Tibial nerve (tissue), 4 donors: ENCODE data around the gene PPP1R18. TPM values are rescaled to one million over a fixed set of nuclear protein-coding genes. Genes with fewer than 3 reads are reported as not detected.
"Not testable (repeated sequence)": the region's sequence is repeated elsewhere in the genome, so short reads cannot be mapped to it uniquely, and the experiment has no call there.

Experiments
- DNase-seq, 2 donors: peaks; one replicate each; pipeline ENCODE4 v3.0.0-alpha.2; 2019; ENCODE audit warnings: low spot score in 2 of 2
- H3K27ac ChIP-seq, 4 donors: fragments of 200-600 bp; sonication (generic) in 3 of 4; one replicate each; pipeline ENCODE4 v1.5.1; 2017 to 2019; ENCODE audit warnings: mild to moderate bottlenecking in 1 of 4
- H3K27me3 ChIP-seq, 2 donors: fragments of 200-600 bp; sonication (generic) in 1 of 2; one replicate each; pipeline versions ENCODE4 v1.5.1 to v1.6.0; 2017 to 2019
- H3K36me3 ChIP-seq, 3 donors: fragments of 200-600 bp; sonication (generic); one replicate each; pipeline ENCODE4 v1.5.1; 2018 to 2019
- H3K4me1 ChIP-seq, 4 donors: fragments of 200-600 bp; sonication (generic) in 3 of 4; one replicate each; pipeline ENCODE4 v1.5.1; 2017 to 2019
- H3K4me3 ChIP-seq, 4 donors: fragments of 200-600 bp; sonication (generic) in 3 of 4; one replicate each; pipeline ENCODE4 v1.5.1; 2017 to 2019; ENCODE audit warnings: mild to moderate bottlenecking in 1 of 4, moderate library complexity in 1 of 4
- H3K9me3 ChIP-seq, 4 donors: fragments of 200-600 bp; sonication (generic) in 3 of 4; one replicate each; pipeline ENCODE4 v1.5.1; 2017 to 2019
- CTCF ChIP-seq, 5 experiments: fragments of 200-600 bp in 3 of 5; fragments of 450-650 bp in 2 of 5; sonication (generic) in 3 of 5; IDR thresholded peaks; one replicate each; pipeline ENCODE4 v1.5.1; 2016 to 2019; ENCODE audit warnings: antibody characterized with exemption in 5 of 5, mild to moderate bottlenecking in 3 of 5, moderate library complexity in 2 of 5
- EP300 ChIP-seq, 2 donors: sonication (generic); formaldehyde crosslinking; IDR thresholded peaks; one replicate each; pipeline ENCODE4 v1.6.1; 2017; ENCODE audit warnings: antibody characterized with exemption in 2 of 2, mild to moderate bottlenecking in 1 of 2
- POLR2A ChIP-seq, 2 donors: fragments of 450-650 bp; IDR thresholded peaks; one replicate each; pipeline ENCODE4 v1.6.1; 2017; ENCODE audit warnings: antibody characterized with exemption in 2 of 2, mild to moderate bottlenecking in 2 of 2, moderate library complexity in 2 of 2
- WGBS, 2 donors: methylation state at CpG; one replicate each; pipeline ENCODE4 v1.1.5; 2018; 5-methylcytosine and 5-hydroxymethylcytosine counted together
- total RNA-seq, 4 donors: library from RNA; depleted of rRNA; stranded (reverse); fragments of >200 nt; gene quantifications; one replicate each; pipeline ENCODE4 v1.1.0, GENCODE V29; 2016

PPP1R18 gene
- total RNA-seq, 4 donors from 2014 or later: 26.6 to 48.0 (median 35.5) TPM

- H3K27me3 ChIP-seq: no peaks in the 10 kb centered on the region
- H3K36me3 ChIP-seq: peaks cover 0 to 46% (median 24%) of the 10 kb centered on the region in 3 donors
- H3K4me1 ChIP-seq: peaks cover 0 to 69% (median 22%) of the 10 kb centered on the region in 4 donors
- H3K9me3 ChIP-seq: no peaks in the 10 kb centered on the region
- peak; percentile 72 to 88 for DNase-seq
- H3K4me3 ChIP-seq: peak overlapping the region; percentile 68 to 85 (median 80)
- TF ChIP-seq POLR2A (IDR thresholded peaks at IDR 0.05): no peak
- TF ChIP-seq EP300 (IDR thresholded peaks at IDR 0.05): peak in 1 of 2 donors; percentile 62
- TF ChIP-seq CTCF (IDR thresholded peaks at IDR 0.05): peak; percentile 95 to 98 (median 97)
- peak overlapping the region; percentile 66 to 95 (median 93) for H3K27ac ChIP-seq
- WGBS, 2 donors: 8 to 9% methylated on average over 27 of the region's 27 CpGs
Measured at GRCh38 chr6:30722280-30723112, 36.1 kb upstream of the PPP1R18 start.

GRCh38 chr6:30722025-30722279 is 35.5 kb upstream of the PPP1R18 start:
- WGBS, 2 donors: 4 to 5% methylated on average over 10 of the region's 10 CpGs

GRCh38 chr6:30721198-30722024 is 35.0 kb upstream of the PPP1R18 start:
- WGBS, 2 donors: 1% methylated on average over 44 to 45 of the region's 71 CpGs
- peak overlapping the region; percentile 68 to 95 (median 82) for H3K4me3 ChIP-seq
- H3K27ac ChIP-seq: peak overlapping the region; percentile 82 to 99 (median 94)
- peak; percentile 83 to 84 for DNase-seq
- TF ChIP-seq POLR2A (IDR thresholded peaks at IDR 0.05): peak in 1 of 2 donors; percentile 58
- peak; percentile 51 to 83 for TF ChIP-seq EP300 (IDR thresholded peaks at IDR 0.05)
- TF ChIP-seq CTCF (IDR thresholded peaks at IDR 0.05): peak; percentile 55 to 78 (median 63)
- peaks cover 0 to 37% (median 24%) of the 10 kb centered on the region in 3 donors for H3K36me3 ChIP-seq
- H3K27me3 ChIP-seq: no peaks in the 10 kb centered on the region
- no peaks in the 10 kb centered on the region for H3K9me3 ChIP-seq
- peaks cover 0 to 68% (median 24%) of the 10 kb centered on the region in 4 donors for H3K4me1 ChIP-seq

More at GRCh38 chr6:30722025-30722279, 35.5 kb upstream of the PPP1R18 start:
- DNase-seq, H3K9me3 ChIP-seq, H3K27me3 ChIP-seq: not testable (repeated sequence)
- peak overlapping the region; percentile 66 to 95 (median 93) for H3K27ac ChIP-seq
- H3K4me3 ChIP-seq: peak overlapping the region; percentile 68 to 85 (median 80)
- H3K36me3 ChIP-seq: peaks cover 0 to 41% (median 24%) of the 10 kb centered on the region in 3 donors
- H3K4me1 ChIP-seq: peaks cover 0 to 64% (median 22%) of the 10 kb centered on the region in 4 donors

GRCh38 chr6:30720738-30721197 is 34.3 kb upstream of the PPP1R18 start:
- 0 to 1% methylated on average over 29 of the region's 29 CpGs for WGBS, 2 donors
- peak; percentile 52 to 57 for DNase-seq

More at GRCh38 chr6:30720738-30721197, 34.3 kb upstream of the PPP1R18 start:
- TF ChIP-seq CTCF (IDR thresholded peaks at IDR 0.05) (no peak), EP300 (IDR thresholded peaks at IDR 0.05) (no peak), POLR2A (IDR thresholded peaks at IDR 0.05) (no peak)
- peak overlapping the region; percentile 82 to 99 (median 94) for H3K27ac ChIP-seq
- no peaks in the 10 kb centered on the region for H3K27me3 ChIP-seq
- no peaks in the 10 kb centered on the region for H3K9me3 ChIP-seq
- peak overlapping the region; percentile 68 to 95 (median 82) for H3K4me3 ChIP-seq
- H3K36me3 ChIP-seq: peaks cover 0 to 30% (median 24%) of the 10 kb centered on the region in 3 donors
- H3K4me1 ChIP-seq: peaks cover 0 to 68% (median 24%) of the 10 kb centered on the region in 4 donors
